C4-2B (cell line): ENCODE results near the gene OR10A6.

Experiments
- H3K27ac ChIP-seq: fragments of 450-650 bp; 2 replicates; pipeline ENCODE4 v1.5.1; 2017
- CTCF ChIP-seq: fragments of 450-650 bp; conservative IDR thresholded peaks from 2 replicates; pipeline ENCODE4 v1.5.1; 2017; ENCODE audit warnings: mild to moderate bottlenecking
- ZFX ChIP-seq: fragments of 450-650 bp; IDR thresholded peaks from 2 replicates; pipeline ENCODE4 v1.6.1; 2017

The OR10A6 gene

DNA sequence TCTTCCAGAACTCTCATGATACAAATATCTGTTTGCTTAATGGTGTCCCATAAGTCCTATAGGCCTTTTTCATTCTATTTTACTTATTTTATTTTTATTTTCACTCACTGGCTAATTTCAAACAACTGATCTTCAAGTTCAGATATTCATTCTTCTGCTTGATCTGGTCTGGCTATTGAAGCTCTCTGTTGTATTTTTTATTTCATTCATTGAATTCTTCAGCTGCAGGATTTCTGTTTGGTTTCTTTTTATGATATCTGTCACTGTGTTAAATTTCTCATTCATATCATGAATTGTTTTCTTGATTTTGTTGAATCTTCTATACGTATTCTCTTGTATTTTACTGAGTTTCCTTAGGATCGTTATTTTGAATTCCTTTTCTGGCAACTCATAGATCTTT, 13.1 kb upstream of the OR10A6 start:
- no peak for TF ChIP-seq ZFX
- no peak for TF ChIP-seq CTCF
- H3K27ac ChIP-seq = no peak overlapping the region

- no peak within 1 kb of the TSS for H3K27ac ChIP-seq
- no peak for TF ChIP-seq CTCF
- TF ChIP-seq ZFX = no peak
Observed at GRCh38 chr11:7941608-7942007, 10.5 kb upstream of the OR10A6 start, which contains the start of gene OR10A3. OR10A3 (minus strand) TSS chr11:7941708; CDS start chr11:7939520, 2,188 bp downstream.

DNA sequence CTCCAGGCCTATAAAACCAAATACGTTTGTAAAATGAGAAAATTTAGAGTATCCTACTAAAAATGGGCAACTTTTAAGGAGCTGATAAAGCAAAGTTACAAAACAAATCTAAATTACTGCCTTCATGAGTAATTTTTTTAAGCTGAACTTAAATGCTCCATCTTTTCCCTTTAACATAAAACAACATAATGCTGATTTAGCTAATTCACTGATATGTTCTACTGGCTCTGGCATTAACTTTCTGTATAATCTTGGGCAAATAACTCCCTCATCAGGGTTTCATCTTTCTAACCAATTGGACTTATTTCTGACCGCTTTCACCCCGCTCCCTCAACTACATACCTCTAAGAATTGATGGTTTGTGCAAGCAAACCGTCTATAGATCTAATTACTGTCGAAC, 10.1 kb upstream of the OR10A6 start:
- no peak overlapping the region for H3K27ac ChIP-seq
- no peak for TF ChIP-seq ZFX
- TF ChIP-seq CTCF = no peak

GRCh38 chr11:7936615-7937014, 5.5 kb upstream of the OR10A6 start:
- TF ChIP-seq CTCF = no peak
- no peak for TF ChIP-seq ZFX
- no peak overlapping the region for H3K27ac ChIP-seq

DNA sequence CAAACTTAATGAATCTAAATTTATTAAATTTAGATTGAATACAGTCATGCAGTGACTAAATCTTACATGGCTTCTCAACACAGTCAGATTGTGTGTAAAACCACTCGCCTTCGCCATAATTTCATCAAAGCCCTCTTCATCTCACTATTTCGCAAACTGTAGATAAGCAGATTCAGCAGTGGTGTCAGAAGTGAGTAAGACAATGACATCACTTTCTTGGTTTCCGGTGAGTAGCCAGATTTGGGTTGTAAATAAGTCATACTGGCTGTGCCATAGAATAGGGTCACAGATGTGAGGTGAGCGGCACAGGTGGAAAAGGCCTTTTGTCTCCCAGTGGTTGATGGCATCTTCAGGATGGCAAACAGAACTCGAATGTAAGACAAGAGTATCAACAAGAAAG, 3.4 kb downstream of the OR10A6 start:
- H3K27ac ChIP-seq = no peak overlapping the region
- TF ChIP-seq ZFX (no peak), CTCF (no peak)

- no peak overlapping the region for H3K27ac ChIP-seq
- no peak for TF ChIP-seq ZFX
- TF ChIP-seq CTCF = no peak
Observed at GRCh38 chr11:7924536-7924935, 6.5 kb downstream of the OR10A6 start.

GRCh38 chr11:7918141-7918540, 12.9 kb downstream of the OR10A6 start:
- H3K27ac ChIP-seq = no peak overlapping the region
- TF ChIP-seq ZFX (no peak), CTCF (no peak)
